ENCODE results near the gene AKR1E2.

DNA sequence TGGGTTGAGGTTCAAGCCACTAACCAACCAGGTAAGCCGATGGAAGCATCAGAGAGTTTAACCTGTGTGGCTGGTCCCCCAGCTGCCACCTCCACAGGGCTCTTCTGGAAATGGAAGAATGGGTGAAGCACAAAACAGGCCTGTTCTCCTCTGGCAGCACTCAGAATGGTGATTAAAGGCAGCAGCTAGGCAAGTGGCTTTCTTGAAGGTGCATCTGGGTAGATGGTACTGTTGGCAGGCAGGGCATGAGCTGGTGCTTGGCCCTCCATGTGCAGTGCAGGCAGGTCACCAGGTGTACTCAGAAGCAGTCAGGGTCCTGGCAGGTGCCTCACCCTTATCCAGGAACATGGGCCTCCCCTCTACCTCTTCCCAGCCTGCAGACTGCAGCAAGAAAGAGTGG lies 11.5 kb downstream of the AKR1E2 start:
- TF ChIP-seq EZH2 (IDR thresholded peaks at IDR 0.05; ENCODE audit: insufficient read depth, poor library complexity, severe bottlenecking) (no peak), EZH2phosphoT487 (IDR thresholded peaks at IDR 0.05; ENCODE audit: insufficient read depth, low read depth) (no peak)

All from GM23248 (cell line).